Measurements from ENCODE around the gene MUC5AC.

- no peak for TF ChIP-seq CTCF (conservative IDR thresholded peaks at IDR 0.05; ENCODE audit: low read length)
- no peak for TF ChIP-seq EZH2phosphoT487 (IDR thresholded peaks at IDR 0.05; ENCODE audit: borderline replicate concordance, low read depth, low read length)
Observed at GRCh38 chr11:1113405-1114201, 44.1 kb upstream of the MUC5AC start.

Data from OCI-LY7 (cell line).